GM21737 (cell line): Measurements from ENCODE around the gene HS3ST6.
"Not testable (repeated sequence)": the region's sequence is repeated elsewhere in the genome, so short reads cannot be mapped to it uniquely, and the experiment has no call there.

Source experiments
- ATAC-seq: cut with Tn5 transposase; IDR thresholded peaks from one replicate; pipeline ENCODE4 v1.9.1; 2021; ENCODE audit warnings: mild to moderate bottlenecking, moderate library complexity; ENCODE audit not compliant: unreplicated experiment

The HS3ST6 gene

GRCh38 chr16:1947369-1947670 is 29.1 kb upstream of the HS3ST6 start:
- no peak for ATAC-seq

- ATAC-seq, result no peak
These were observed 28.5 kb upstream of the HS3ST6 start for GRCh38 chr16:1946495-1947368.

GRCh38 chr16:1945559-1946391 is 27.6 kb upstream of the HS3ST6 start:
- no peak for ATAC-seq

- no peak for ATAC-seq
These were observed 26.5 kb upstream of the HS3ST6 start for GRCh38 chr16:1944612-1945199.

- ATAC-seq, result peak; percentile 84
These were observed 24.9 kb upstream of the HS3ST6 start, which contains the start of gene MSRB1 for GRCh38 chr16:1942810-1943726. TSS of gene MSRB1 (minus strand) at chr16:1943199. CDS start at chr16:1943156, 43 bp downstream.

- ATAC-seq, result no peak
These were observed 24.0 kb upstream of the HS3ST6 start for GRCh38 chr16:1942047-1942809.

- no peak for ATAC-seq
These were observed 23.2 kb upstream of the HS3ST6 start for GRCh38 chr16:1941162-1942046.

GRCh38 chr16:1940273-1941161 is 22.3 kb upstream of the HS3ST6 start:
- no peak for ATAC-seq

GRCh38 chr16:1939833-1940232 is 21.6 kb upstream of the HS3ST6 start:
- ATAC-seq, result not testable (repeated sequence)

- ATAC-seq, result no peak
These were observed 20.7 kb upstream of the HS3ST6 start for GRCh38 chr16:1938910-1939309.

GRCh38 chr16:1938316-1938715 is 20.1 kb upstream of the HS3ST6 start:
- ATAC-seq, result no peak

GRCh38 chr16:1936945-1937479 is 18.8 kb upstream of the HS3ST6 start:
- no peak for ATAC-seq

- no peak for ATAC-seq
These were observed 15.0 kb upstream of the HS3ST6 start for GRCh38 chr16:1933097-1933661.

- no peak for ATAC-seq
These were observed 14.1 kb upstream of the HS3ST6 start for GRCh38 chr16:1932050-1933028.

GRCh38 chr16:1930338-1930720 is 12.1 kb upstream of the HS3ST6 start:
- no peak for ATAC-seq
